A673 (cell line): ENCODE measurements around the gene SERPINA5.

ENCODE experiments used
- CTCF ChIP-seq: fragments of 300-800, 200-600 bp; sonication (generic); conservative IDR thresholded peaks from 2 replicates; pipeline ENCODE4 v1.5.1; 2017; ENCODE audit warnings: low read depth, mild to moderate bottlenecking, antibody characterized with exemption, low read length, moderate library complexity, mixed read lengths
- EZH2 ChIP-seq: fragments of 200-600 bp; sonication (generic); IDR thresholded peaks from 2 replicates; pipeline ENCODE4 v1.6.1; 2017; ENCODE audit warnings: borderline replicate concordance, low read depth, mild to moderate bottlenecking, mixed read lengths, antibody characterized with exemption, low read length; ENCODE audit not compliant: poor library complexity, severe bottlenecking

- TF ChIP-seq EZH2: no peak
- no peak for TF ChIP-seq CTCF
Measured at GRCh38 chr14:94632305-94632590, 51.0 kb downstream of the SERPINA5 start.
